Spleen (tissue), 7 donors: ENCODE measurements around the gene ACSM2B.
"Not testable (repeated sequence)": the region's sequence is repeated elsewhere in the genome, so short reads cannot be mapped to it uniquely, and the experiment has no call there.

Source experiments
- POLR2A ChIP-seq, 3 donors: fragments of 450-650 bp; IDR thresholded peaks; one replicate each; pipeline ENCODE4 v1.5.1; 2017; ENCODE audit warnings: antibody characterized with exemption in 3 of 3, mild to moderate bottlenecking in 1 of 3
- POLR2AphosphoS5 ChIP-seq, 3 donors: sonication (generic); formaldehyde crosslinking; IDR thresholded peaks; one replicate each; pipeline ENCODE4 v1.5.1; 2017; ENCODE audit warnings: antibody characterized with exemption in 3 of 3
- TF ChIP-seq, protein P1 (sequence below), 11 experiments: fragments of 200-600 bp in 7 of 11; fragments of 450-650 bp in 4 of 11; sonication (generic) in 4 of 11; IDR thresholded peaks in 8 of 11; conservative IDR thresholded peaks in 3 of 11; 1 replicate in 7 of 11; 2 replicates in 4 of 11; pipeline versions ENCODE4 v1.4.0 to v1.8.0; 2016 to 2021; ENCODE audit warnings: antibody characterized with exemption in 11 of 11, inconsistent platforms in 4 of 11, mild to moderate bottlenecking in 1 of 11
- donor health status: DM: no; HTN: no; CAD: no; lungs with moderate emphysema.
- donor health status: DM: no; HTN: no; CAD: no.
- donor health status: DM: no; HTN: no; CAD: no.

DNA sequence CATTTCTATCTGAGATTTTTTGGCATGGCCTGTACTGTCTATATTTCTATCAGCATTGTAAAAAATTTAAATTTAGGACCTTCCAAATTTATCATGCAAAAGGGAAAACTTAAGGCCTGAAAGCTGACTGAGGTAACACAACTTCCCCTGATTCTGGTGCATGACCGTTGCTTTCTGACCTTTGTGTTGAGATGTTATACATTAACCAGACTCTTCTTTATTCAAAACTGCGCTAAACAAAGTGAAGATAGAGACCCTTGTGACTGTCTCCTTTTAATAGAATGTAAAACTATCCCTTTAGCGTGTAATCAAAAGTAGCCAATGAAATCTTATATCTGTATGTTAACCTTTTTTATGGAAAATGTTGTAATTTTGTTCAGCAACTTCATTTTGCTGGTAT lies 1.9 kb upstream of the ACSM2B start:
- TF ChIP-seq POLR2AphosphoS5, POLR2A (IDR thresholded peaks at IDR 0.05): not testable (repeated sequence)
- TF ChIP-seq, protein P1, sequence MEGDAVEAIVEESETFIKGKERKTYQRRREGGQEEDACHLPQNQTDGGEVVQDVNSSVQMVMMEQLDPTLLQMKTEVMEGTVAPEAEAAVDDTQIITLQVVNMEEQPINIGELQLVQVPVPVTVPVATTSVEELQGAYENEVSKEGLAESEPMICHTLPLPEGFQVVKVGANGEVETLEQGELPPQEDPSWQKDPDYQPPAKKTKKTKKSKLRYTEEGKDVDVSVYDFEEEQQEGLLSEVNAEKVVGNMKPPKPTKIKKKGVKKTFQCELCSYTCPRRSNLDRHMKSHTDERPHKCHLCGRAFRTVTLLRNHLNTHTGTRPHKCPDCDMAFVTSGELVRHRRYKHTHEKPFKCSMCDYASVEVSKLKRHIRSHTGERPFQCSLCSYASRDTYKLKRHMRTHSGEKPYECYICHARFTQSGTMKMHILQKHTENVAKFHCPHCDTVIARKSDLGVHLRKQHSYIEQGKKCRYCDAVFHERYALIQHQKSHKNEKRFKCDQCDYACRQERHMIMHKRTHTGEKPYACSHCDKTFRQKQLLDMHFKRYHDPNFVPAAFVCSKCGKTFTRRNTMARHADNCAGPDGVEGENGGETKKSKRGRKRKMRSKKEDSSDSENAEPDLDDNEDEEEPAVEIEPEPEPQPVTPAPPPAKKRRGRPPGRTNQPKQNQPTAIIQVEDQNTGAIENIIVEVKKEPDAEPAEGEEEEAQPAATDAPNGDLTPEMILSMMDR (IDR thresholded peaks at IDR 0.05 in 8 of 11, conservative IDR thresholded peaks at IDR 0.05 in 3 of 11), result not testable (repeated sequence)
